ENCODE results near the gene LRRC8B.
"Not testable (repeated sequence)": the region's sequence is repeated elsewhere in the genome, so short reads cannot be mapped to it uniquely, and the experiment has no call there.

Gene LRRC8B
- 16.4 to 30.1 reads per million in 2 donors for total RNA-seq

- peak; percentile 79 for DNase-seq
These were observed at the start of gene LRRC8B for GRCh38 chr1:89524369-89525168. Gene LRRC8B (plus strand): TSS chr1:89524829. CDS start chr1:89582651, 57,822 bp downstream.

GRCh38 chr1:89475269-89475668 lies 49.4 kb upstream of the LRRC8B start:
- DNase-seq = no peak

- DNase-seq = no peak
These were observed 48.6 kb upstream of the LRRC8B start for GRCh38 chr1:89476072-89476471.

GRCh38 chr1:89483010-89483756 lies 41.4 kb upstream of the LRRC8B start:
- DNase-seq = peak; percentile 66

GRCh38 chr1:89483757-89484077 lies 40.9 kb upstream of the LRRC8B start:
- no peak for DNase-seq

GRCh38 chr1:89484092-89485038 lies 40.3 kb upstream of the LRRC8B start:
- DNase-seq = no peak

GRCh38 chr1:89487972-89488371 lies 36.7 kb upstream of the LRRC8B start:
- DNase-seq = no peak

GRCh38 chr1:89489047-89489729 lies 35.4 kb upstream of the LRRC8B start:
- no peak for DNase-seq

- no peak for DNase-seq
These were observed 34.2 kb upstream of the LRRC8B start for GRCh38 chr1:89490389-89490788.

- no peak for DNase-seq
These were observed 25.3 kb upstream of the LRRC8B start for GRCh38 chr1:89499320-89499719.

- DNase-seq = no peak
These were observed 22.6 kb upstream of the LRRC8B start for GRCh38 chr1:89502042-89502441.

GRCh38 chr1:89502895-89503294 lies 21.7 kb upstream of the LRRC8B start:
- no peak for DNase-seq

- DNase-seq = no peak
These were observed 20.9 kb upstream of the LRRC8B start for GRCh38 chr1:89503690-89504089.

- not testable (repeated sequence) for DNase-seq
These were observed 14.6 kb upstream of the LRRC8B start for GRCh38 chr1:89510061-89510460.

- DNase-seq = no peak
These were observed 11.5 kb upstream of the LRRC8B start for GRCh38 chr1:89512996-89513720.

GRCh38 chr1:89516055-89516454 lies 8.6 kb upstream of the LRRC8B start:
- no peak for DNase-seq

GRCh38 chr1:89518221-89518631 lies 6.4 kb upstream of the LRRC8B start:
- no peak for DNase-seq

- DNase-seq = peak; percentile 9
These were observed 4.8 kb upstream of the LRRC8B start for GRCh38 chr1:89519779-89520358.

GRCh38 chr1:89521977-89522376 lies 2.7 kb upstream of the LRRC8B start:
- DNase-seq = not testable (repeated sequence)

GRCh38 chr1:89523572-89524368 lies 859 bp upstream of the LRRC8B start:
- no peak for DNase-seq

All from T-helper 9 cell (primary cell).